DND-41 (cell line): Measurements from ENCODE around the gene TLCD3B.

Experiments used
- EZH2 ChIP-seq: IDR thresholded peaks from 3 replicates; pipeline ENCODE4 v1.6.1; 2012; ENCODE audit warnings: borderline replicate concordance, low read depth, mild to moderate bottlenecking, moderate library complexity, low read length, inconsistent platforms; ENCODE audit not compliant: severe bottlenecking
- TF ChIP-seq, protein P1 (sequence below): IDR thresholded peaks from 2 replicates; pipeline ENCODE4 v1.5.1; 2012; ENCODE audit warnings: borderline replicate concordance, low read length, moderate library complexity, mild to moderate bottlenecking; ENCODE audit not compliant: poor library complexity, severe bottlenecking; ENCODE audit errors: extremely low read depth

DNA sequence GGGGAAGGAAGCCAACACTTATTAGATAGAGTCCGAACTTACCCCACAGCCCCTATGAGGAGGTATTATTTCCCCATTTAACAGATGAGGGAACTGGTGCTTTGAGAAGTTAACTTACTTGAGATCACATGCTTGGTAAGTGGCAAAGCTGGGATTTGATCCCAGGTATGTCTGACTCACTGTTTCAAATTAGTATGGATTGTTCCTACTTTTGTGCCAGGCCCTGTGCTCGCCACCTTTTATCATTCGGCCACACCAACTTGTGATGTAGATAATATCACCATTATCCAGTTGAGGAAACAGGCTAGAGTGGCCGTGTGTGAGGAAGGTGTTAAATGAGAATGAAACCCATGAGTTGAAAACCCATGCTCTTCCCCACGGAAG, 46.3 kb downstream of the TLCD3B start:
- TF ChIP-seq, protein P1, sequence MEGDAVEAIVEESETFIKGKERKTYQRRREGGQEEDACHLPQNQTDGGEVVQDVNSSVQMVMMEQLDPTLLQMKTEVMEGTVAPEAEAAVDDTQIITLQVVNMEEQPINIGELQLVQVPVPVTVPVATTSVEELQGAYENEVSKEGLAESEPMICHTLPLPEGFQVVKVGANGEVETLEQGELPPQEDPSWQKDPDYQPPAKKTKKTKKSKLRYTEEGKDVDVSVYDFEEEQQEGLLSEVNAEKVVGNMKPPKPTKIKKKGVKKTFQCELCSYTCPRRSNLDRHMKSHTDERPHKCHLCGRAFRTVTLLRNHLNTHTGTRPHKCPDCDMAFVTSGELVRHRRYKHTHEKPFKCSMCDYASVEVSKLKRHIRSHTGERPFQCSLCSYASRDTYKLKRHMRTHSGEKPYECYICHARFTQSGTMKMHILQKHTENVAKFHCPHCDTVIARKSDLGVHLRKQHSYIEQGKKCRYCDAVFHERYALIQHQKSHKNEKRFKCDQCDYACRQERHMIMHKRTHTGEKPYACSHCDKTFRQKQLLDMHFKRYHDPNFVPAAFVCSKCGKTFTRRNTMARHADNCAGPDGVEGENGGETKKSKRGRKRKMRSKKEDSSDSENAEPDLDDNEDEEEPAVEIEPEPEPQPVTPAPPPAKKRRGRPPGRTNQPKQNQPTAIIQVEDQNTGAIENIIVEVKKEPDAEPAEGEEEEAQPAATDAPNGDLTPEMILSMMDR: no peak
- TF ChIP-seq EZH2: no peak
